H9 (cell line): ENCODE data around the gene FOXP4. TPM values are rescaled to one million over a fixed set of nuclear protein-coding genes. Genes with fewer than 3 reads are reported as not detected.

Experiments used
- DNase-seq: peaks from one replicate; pipeline ENCODE4 v3.0.0-alpha.2; 2017
- H2AFZ ChIP-seq: one replicate; pipeline ENCODE4 v1.6.1; 2013; ENCODE audit warnings: mild to moderate bottlenecking, low read length, control low read depth, moderate library complexity
- H2AK5ac ChIP-seq: 2 replicates; pipeline ENCODE4 v1.6.1; 2013; ENCODE audit warnings: low read length, control low read depth, mixed read lengths; ENCODE audit not compliant: insufficient read length
- H2BK120ac ChIP-seq: one replicate; pipeline ENCODE4 v1.6.1; 2013; ENCODE audit warnings: low read depth, mild to moderate bottlenecking, low read length, control low read depth, inconsistent platforms; ENCODE audit not compliant: poor library complexity, severe bottlenecking
- H2BK12ac ChIP-seq: 2 replicates; pipeline ENCODE4 v1.6.1; 2013; ENCODE audit warnings: low read length, control low read depth, mixed read lengths, low read depth; ENCODE audit not compliant: insufficient read length
- H2BK15ac ChIP-seq: 2 replicates; pipeline ENCODE4 v1.6.1; 2013; ENCODE audit warnings: low read depth, low read length, control low read depth
- H2BK20ac ChIP-seq: one replicate; pipeline ENCODE4 v1.6.1; 2013; ENCODE audit warnings: low read depth, mild to moderate bottlenecking, low read length, control low read depth, inconsistent platforms; ENCODE audit not compliant: poor library complexity, severe bottlenecking
- H2BK5ac ChIP-seq: 2 replicates; pipeline ENCODE4 v1.6.1; 2013; ENCODE audit warnings: low read length, control low read depth, mixed read lengths; ENCODE audit not compliant: insufficient read length
- H3K14ac ChIP-seq: 2 replicates; pipeline ENCODE4 v1.6.1; 2013; ENCODE audit warnings: low read length, control low read depth; ENCODE audit not compliant: insufficient read depth
- H3K18ac ChIP-seq: 2 replicates; pipeline ENCODE4 v1.6.1; 2013; ENCODE audit warnings: low read depth, mild to moderate bottlenecking, mixed read lengths, low read length, control low read depth; ENCODE audit not compliant: insufficient read length
- H3K23ac ChIP-seq: 2 replicates; pipeline ENCODE4 v1.6.1; 2013; ENCODE audit warnings: low read length, control low read depth, mixed read lengths, low read depth; ENCODE audit not compliant: insufficient read length
- H3K23me2 ChIP-seq: 2 replicates; pipeline ENCODE4 v1.6.1; 2013; ENCODE audit warnings: low read depth, mild to moderate bottlenecking, mixed read lengths, low read length, control low read depth; ENCODE audit not compliant: insufficient read length, poor library complexity, severe bottlenecking
- H3K27ac ChIP-seq: 2 replicates; pipeline ENCODE4 v1.5.1; 2013; ENCODE audit warnings: low read length, control low read depth, mixed read lengths, low read depth; ENCODE audit not compliant: insufficient read length
- H3K27me3 ChIP-seq: 2 replicates; pipeline ENCODE4 v1.6.1; 2013; ENCODE audit warnings: low read length, control low read depth, inconsistent platforms; ENCODE audit not compliant: insufficient read depth
- H3K4ac ChIP-seq: 2 replicates; pipeline ENCODE4 v1.6.1; 2013; ENCODE audit warnings: low read depth, mild to moderate bottlenecking, control low read depth, inconsistent platforms, low read length, moderate library complexity
- H3K4me1 ChIP-seq: 2 replicates; pipeline ENCODE4 v1.6.1; 2013; ENCODE audit warnings: low read length, control low read depth, inconsistent platforms; ENCODE audit not compliant: insufficient read depth
- H3K4me2 ChIP-seq: 2 replicates; pipeline ENCODE4 v1.6.1; 2013; ENCODE audit warnings: low read length, control low read depth, mixed read lengths; ENCODE audit not compliant: insufficient read length, insufficient read depth
- H3K56ac ChIP-seq: 2 replicates; pipeline ENCODE4 v1.6.1; 2013; ENCODE audit warnings: low read depth, mild to moderate bottlenecking, mixed read lengths, low read length, control low read depth; ENCODE audit not compliant: insufficient read length
- H3K79me1 ChIP-seq: 2 replicates; pipeline ENCODE4 v1.6.1; 2013; ENCODE audit warnings: low read depth, mild to moderate bottlenecking, moderate library complexity, low read length, control low read depth, inconsistent platforms; ENCODE audit not compliant: insufficient read depth, poor library complexity, severe bottlenecking
- H3K79me2 ChIP-seq: 2 replicates; pipeline ENCODE4 v1.6.1; 2013; ENCODE audit warnings: low read length, control low read depth, inconsistent platforms; ENCODE audit not compliant: insufficient read depth
- H3K9ac ChIP-seq: 2 replicates; pipeline ENCODE4 v1.6.1; 2013; ENCODE audit warnings: low read length, control low read depth, mixed read lengths; ENCODE audit not compliant: insufficient read length; ENCODE audit errors: extremely low read depth
- H3K9me3 ChIP-seq: one replicate; pipeline ENCODE4 v1.6.1; 2013; ENCODE audit warnings: low read depth, low read length, inconsistent platforms; ENCODE audit not compliant: control insufficient read depth
- H3T11ph ChIP-seq: one replicate; pipeline ENCODE4 v1.6.1; 2013; ENCODE audit warnings: mild to moderate bottlenecking, low read length, control low read depth, inconsistent platforms
- H4K20me1 ChIP-seq: one replicate; pipeline ENCODE4 v1.6.1; 2013; ENCODE audit not compliant: control insufficient read depth, insufficient read length, insufficient read depth
- H4K5ac ChIP-seq: 2 replicates; pipeline ENCODE4 v1.6.1; 2013; ENCODE audit warnings: low read depth, mild to moderate bottlenecking, mixed read lengths, low read length, control low read depth; ENCODE audit not compliant: insufficient read length
- H4K8ac ChIP-seq: replicated peaks from 2 replicates; pipeline ENCODE4 v1.6.1; 2013; ENCODE audit warnings: low read length, control low read depth, mixed read lengths, low read depth; ENCODE audit not compliant: insufficient read length
- H4K91ac ChIP-seq: 2 replicates; pipeline ENCODE4 v1.6.1; 2013; ENCODE audit warnings: low read depth, mild to moderate bottlenecking, moderate library complexity, mixed read lengths, low read length, control low read depth; ENCODE audit not compliant: insufficient read length
- H3K27ac Mint-ChIP-seq, 3 experiments: 2 replicates in 2 of 3; 3 replicates in 1 of 3; pipeline ENCODE4 v1.8.0; 2020 to 2021; ENCODE audit warnings: mixed read lengths in 3 of 3, mild to moderate bottlenecking in 1 of 3, moderate library complexity in 1 of 3
- H3K27me3 Mint-ChIP-seq: 2 replicates; pipeline ENCODE4 v1.8.0; 2021; ENCODE audit warnings: low read depth, mild to moderate bottlenecking, moderate library complexity, mixed read lengths
- H3K36me3 Mint-ChIP-seq, 3 experiments: 2 replicates in 2 of 3; 3 replicates in 1 of 3; pipeline ENCODE4 v1.8.0; 2020 to 2021; ENCODE audit warnings: low read depth in 3 of 3, mixed read lengths in 3 of 3; ENCODE audit not compliant: insufficient read depth in 1 of 3
- H3K4me1 Mint-ChIP-seq, 2 experiments: 2 replicates each; pipeline ENCODE4 v1.8.0; 2020; ENCODE audit warnings: mixed read lengths in 2 of 2
- H3K4me3 Mint-ChIP-seq, 2 experiments: 2 replicates in 1 of 2; 3 replicates in 1 of 2; pipeline ENCODE4 v1.8.0; 2020 to 2021; ENCODE audit warnings: mild to moderate bottlenecking in 2 of 2, mixed read lengths in 2 of 2, moderate library complexity in 1 of 2
- H3K9me3 Mint-ChIP-seq, 2 experiments: 2 replicates in 1 of 2; 3 replicates in 1 of 2; pipeline ENCODE4 v1.8.0; 2020; ENCODE audit warnings: mild to moderate bottlenecking in 2 of 2, mixed read lengths in 2 of 2, moderate library complexity in 1 of 2
- CTCF ChIP-seq: fragments of 200-600 bp; sonication (generic); conservative IDR thresholded peaks from 3 replicates; pipeline ENCODE4 v1.8.0; 2021; ENCODE audit warnings: antibody characterized with exemption, mild to moderate bottlenecking
- WGBS: extraction: QIAGEN DNeasy Blood & Tissue Kit; methylation state at CpG from one replicate; pipeline ENCODE4 v1.1.7; 2013; ENCODE audit warnings: missing lambda C conversion rate, low lambda C conversion rate, mixed read lengths; ENCODE audit not compliant: insufficient read length; ENCODE audit errors: extremely low coverage; 5-methylcytosine and 5-hydroxymethylcytosine counted together
- total RNA-seq: library from RNA; stranded (reverse); gene quantifications from 2 replicates; pipeline ENCODE4 v1.2.1, GENCODE V29; 2021

The FOXP4 gene
- total RNA-seq, 1 experiment from 2014 or later: 18.2 TPM

GRCh38 chr6:41635365-41635764 lies 89.2 kb downstream of the FOXP4 start:
- peak overlapping the region in 1 of 2 experiments; percentile 38; a peak in 1 of 5 replicates for H3K4me3 Mint-ChIP-seq
- Histone ChIP-seq H3K4ac (no peak overlapping the region), H2BK5ac (no peak overlapping the region), H4K8ac (no peak overlapping the region), H3K4me1 (peaks cover 2% of the 10 kb centered on the region; the same call in 1 of the 2 replicates), H3K23ac (no peak overlapping the region), H2BK120ac (no peak overlapping the region), H4K91ac (no peak overlapping the region), H2AFZ (no peak overlapping the region), H3K14ac (no peak overlapping the region), H2AK5ac (no peak overlapping the region), H3K18ac (no peak overlapping the region), H2BK12ac (no peak overlapping the region), H3K56ac (no peak overlapping the region), H3K23me2 (peaks cover 18% of the 10 kb centered on the region), H4K5ac (no peak overlapping the region), H3K27me3 (peaks cover 3% of the 10 kb centered on the region; the same call in 1 of the 2 replicates), H2BK15ac (no peak overlapping the region), H2BK20ac (no peak overlapping the region), H3K9ac (no peak overlapping the region), H4K20me1 (no peaks in the 10 kb centered on the region), H3K27ac (no peak overlapping the region), H3T11ph (no peak overlapping the region), H3K9me3 (no peaks in the 10 kb centered on the region), H3K79me2 (no peaks in the 10 kb centered on the region; the same call in 1 of the 2 replicates), H3K79me1 (no peaks in the 10 kb centered on the region), H3K4me2 (no peak overlapping the region)
- no peaks in the 10 kb centered on the region; a peak in 1 of 5 replicates for H3K9me3 Mint-ChIP-seq
- no peak overlapping the region for H3K27ac Mint-ChIP-seq
- H3K27me3 Mint-ChIP-seq: peaks cover 67% of the 10 kb centered on the region
- H3K4me1 Mint-ChIP-seq: peaks cover 32% of the 10 kb centered on the region in 2 experiments
- no CpG with 5 or more reads among the region's 6 CpGs for WGBS
- no peak for DNase-seq
- no peak for TF ChIP-seq CTCF
- H3K36me3 Mint-ChIP-seq: no peaks in the 10 kb centered on the region; a peak in 3 of 7 replicates
